ENCODE data around the gene ACVR1.

The ACVR1 gene

DNA sequence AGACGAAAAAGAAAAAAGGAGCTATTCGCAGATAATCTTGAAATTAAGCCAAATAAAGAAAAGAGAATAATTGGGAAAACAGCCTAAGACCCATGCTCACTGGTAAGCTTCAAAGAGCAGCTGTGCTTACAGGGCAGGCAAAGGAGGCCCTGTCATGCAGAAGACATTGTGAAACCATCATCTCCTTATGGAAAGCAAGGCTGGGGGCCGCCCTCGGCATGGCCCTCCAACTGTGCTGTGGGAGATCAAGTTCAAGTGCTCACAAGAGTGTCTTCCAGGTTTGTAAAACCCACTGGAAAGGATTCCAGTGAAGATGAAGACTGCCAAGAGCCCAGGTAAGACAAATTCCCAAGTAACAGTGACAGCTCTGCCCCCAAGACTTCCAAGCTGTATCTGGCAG is 32.2 kb downstream of the ACVR1 start:
- Histone ChIP-seq H2BK120ac (ENCODE audit: low read depth, low read length) (no peak overlapping the region), H3K23ac (ENCODE audit: low read depth, low read length, poor library complexity) (no peak overlapping the region), H3K14ac (ENCODE audit: low read length) (no peak overlapping the region), H3K9me3 (replicated peaks in 1 of 2; ENCODE audit: control insufficient read depth in 2 of 2, insufficient read depth in 1 of 2, low read depth in 1 of 2, low read length in 2 of 2) (no peaks in the 10 kb centered on the region), H3K18ac (ENCODE audit: low read length) (no peak overlapping the region), H3K9ac (ENCODE audit: low read depth, low read length, poor library complexity) (no peak overlapping the region), H3K36me3 (replicated peaks in 1 of 2; ENCODE audit: control insufficient read depth in 2 of 2, insufficient read depth in 2 of 2, low read length in 2 of 2) (no peaks in the 10 kb centered on the region), H3K4ac (ENCODE audit: low read length) (no peak overlapping the region), H3K4me2 (ENCODE audit: insufficient read depth, low read length, poor library complexity, severe bottlenecking) (no peak overlapping the region), H3K4me3 (ENCODE audit: low read length in 2 of 2) (no peak overlapping the region), H3K27me3 (ENCODE audit: control insufficient read depth in 3 of 3, insufficient read depth in 3 of 3, low read depth in 1 of 3, low read length in 3 of 3) (no peaks in the 10 kb centered on the region), H2BK12ac (ENCODE audit: low read length) (no peak overlapping the region), H3K27ac (replicated peaks; ENCODE audit: low read length) (no peak overlapping the region), H2AFZ (ENCODE audit: low read length) (no peak overlapping the region), H2BK15ac (ENCODE audit: low read length) (no peak overlapping the region), H3K79me1 (ENCODE audit: low read depth, low read length) (no peaks in the 10 kb centered on the region), H3K4me1 (ENCODE audit: control insufficient read depth in 2 of 2, insufficient read depth in 1 of 2, low read depth in 1 of 2, low read length in 2 of 2) (peaks cover 7 to 13% of the 10 kb centered on the region in 2 donors), H4K91ac (ENCODE audit: low read depth, low read length, poor library complexity) (no peak overlapping the region), H4K8ac (ENCODE audit: low read depth, low read length) (no peak overlapping the region), H2BK5ac (ENCODE audit: low read length) (no peak overlapping the region), H2AK5ac (ENCODE audit: low read depth, low read length) (no peak overlapping the region)
- WGBS, 2 donors (ENCODE audit: extremely low coverage in 2 of 2, insufficient read length in 2 of 2, insufficient replicate concordance in 1 of 2): no CpG with 5 or more reads among the region's 4 CpGs
- no peak for DNase-seq (ENCODE audit: low spot score)

GRCh38 chr2:157843081-157843480 is 33.0 kb downstream of the ACVR1 start:
- Histone ChIP-seq H3K4me1 (ENCODE audit: control insufficient read depth in 2 of 2, insufficient read depth in 1 of 2, low read depth in 1 of 2, low read length in 2 of 2) (peaks cover 12 to 22% of the 10 kb centered on the region in 2 donors), H2BK120ac (ENCODE audit: low read depth, low read length) (no peak overlapping the region), H3K27me3 (ENCODE audit: control insufficient read depth in 3 of 3, insufficient read depth in 3 of 3, low read depth in 1 of 3, low read length in 3 of 3) (no peaks in the 10 kb centered on the region)

GRCh38 chr2:157842106-157842879 is 33.8 kb downstream of the ACVR1 start:
- no peak overlapping the region for H3K9ac ChIP-seq (ENCODE audit: low read depth, low read length, poor library complexity)

More at GRCh38 chr2:157843081-157843480, 33.0 kb downstream of the ACVR1 start:
- WGBS, 2 donors (ENCODE audit: extremely low coverage in 2 of 2, insufficient read length in 2 of 2, insufficient replicate concordance in 1 of 2): no CpG with 5 or more reads among the region's 1 CpG
- Histone ChIP-seq H2AFZ (ENCODE audit: low read length) (no peak overlapping the region), H3K9ac (ENCODE audit: low read depth, low read length, poor library complexity) (no peak overlapping the region), H2BK15ac (ENCODE audit: low read length) (no peak overlapping the region), H2BK5ac (ENCODE audit: low read length) (no peak overlapping the region), H3K79me1 (ENCODE audit: low read depth, low read length) (no peaks in the 10 kb centered on the region), H4K91ac (ENCODE audit: low read depth, low read length, poor library complexity) (no peak overlapping the region), H3K4me2 (ENCODE audit: insufficient read depth, low read length, poor library complexity, severe bottlenecking) (no peak overlapping the region), H2BK12ac (ENCODE audit: low read length) (no peak overlapping the region), H3K18ac (ENCODE audit: low read length) (no peak overlapping the region), H3K4me3 (ENCODE audit: low read length in 2 of 2) (no peak overlapping the region), H3K27ac (replicated peaks; ENCODE audit: low read length) (no peak overlapping the region), H3K36me3 (replicated peaks in 1 of 2; ENCODE audit: control insufficient read depth in 2 of 2, insufficient read depth in 2 of 2, low read length in 2 of 2) (no peaks in the 10 kb centered on the region), H3K14ac (ENCODE audit: low read length) (no peak overlapping the region), H3K4ac (ENCODE audit: low read length) (no peak overlapping the region), H3K9me3 (replicated peaks in 1 of 2; ENCODE audit: control insufficient read depth in 2 of 2, insufficient read depth in 1 of 2, low read depth in 1 of 2, low read length in 2 of 2) (no peaks in the 10 kb centered on the region), H4K8ac (ENCODE audit: low read depth, low read length) (no peak overlapping the region), H2AK5ac (ENCODE audit: low read depth, low read length) (no peak overlapping the region), H3K23ac (ENCODE audit: low read depth, low read length, poor library complexity) (no peak overlapping the region)
- DNase-seq (ENCODE audit: low spot score): no peak

DNA sequence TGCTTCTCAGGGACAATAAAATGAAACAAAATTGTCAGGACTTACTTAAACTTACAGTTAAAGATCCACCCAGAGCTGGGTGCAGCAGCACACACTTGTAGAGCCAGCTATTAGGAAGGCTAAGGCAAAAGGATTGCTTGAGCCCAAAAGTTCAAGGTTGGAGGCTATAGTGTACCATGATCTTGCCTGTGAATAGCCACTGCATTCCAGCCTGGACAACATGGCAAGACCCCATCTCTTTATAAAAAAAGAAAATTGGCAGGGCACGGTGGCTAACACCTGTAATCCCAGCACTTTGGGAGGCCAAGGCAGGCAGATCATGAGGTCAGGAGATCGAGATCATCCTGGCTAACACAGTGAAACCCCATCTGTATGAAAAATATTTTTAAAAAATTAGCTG is 34.6 kb downstream of the ACVR1 start:
- WGBS, 2 donors (ENCODE audit: extremely low coverage in 2 of 2, insufficient read length in 2 of 2, insufficient replicate concordance in 1 of 2): no CpG with 5 or more reads among the region's 2 CpGs
- no peak overlapping the region for H2BK15ac ChIP-seq (ENCODE audit: low read length)
- H3K79me1 ChIP-seq (ENCODE audit: low read depth, low read length): no peaks in the 10 kb centered on the region
- H3K4ac ChIP-seq (ENCODE audit: low read length): no peak overlapping the region
- H3K27ac ChIP-seq (replicated peaks; ENCODE audit: low read length): no peak overlapping the region
- no peak overlapping the region for H3K4me3 ChIP-seq (ENCODE audit: low read length in 2 of 2)
- H2AFZ ChIP-seq (ENCODE audit: low read length): no peak overlapping the region
- H2BK120ac ChIP-seq (ENCODE audit: low read depth, low read length): no peak overlapping the region
- H3K36me3 ChIP-seq (replicated peaks in 1 of 2; ENCODE audit: control insufficient read depth in 2 of 2, insufficient read depth in 2 of 2, low read length in 2 of 2): peaks cover 0 to 2% of the 10 kb centered on the region in 2 donors
- H2BK12ac ChIP-seq (ENCODE audit: low read length): no peak overlapping the region
- H3K4me2 ChIP-seq (ENCODE audit: insufficient read depth, low read length, poor library complexity, severe bottlenecking): no peak overlapping the region
- no peaks in the 10 kb centered on the region for H3K9me3 ChIP-seq (replicated peaks in 1 of 2; ENCODE audit: control insufficient read depth in 2 of 2, insufficient read depth in 1 of 2, low read depth in 1 of 2, low read length in 2 of 2)
- H2AK5ac ChIP-seq (ENCODE audit: low read depth, low read length): no peak overlapping the region
- no peak overlapping the region for H3K18ac ChIP-seq (ENCODE audit: low read length)
- no peaks in the 10 kb centered on the region for H3K27me3 ChIP-seq (ENCODE audit: control insufficient read depth in 3 of 3, insufficient read depth in 3 of 3, low read depth in 1 of 3, low read length in 3 of 3)
- no peak overlapping the region for H4K91ac ChIP-seq (ENCODE audit: low read depth, low read length, poor library complexity)
- no peak overlapping the region for H3K9ac ChIP-seq (ENCODE audit: low read depth, low read length, poor library complexity)
- H4K8ac ChIP-seq (ENCODE audit: low read depth, low read length): no peak overlapping the region
- H3K14ac ChIP-seq (ENCODE audit: low read length): no peak overlapping the region
- H3K23ac ChIP-seq (ENCODE audit: low read depth, low read length, poor library complexity): no peak overlapping the region
- peaks cover 18 to 29% of the 10 kb centered on the region in 2 donors for H3K4me1 ChIP-seq (ENCODE audit: control insufficient read depth in 2 of 2, insufficient read depth in 1 of 2, low read depth in 1 of 2, low read length in 2 of 2)
- no peak overlapping the region for H2BK5ac ChIP-seq (ENCODE audit: low read length)
- no peak for DNase-seq (ENCODE audit: low spot score)

More at GRCh38 chr2:157842106-157842879, 33.8 kb downstream of the ACVR1 start:
- H3K36me3 ChIP-seq (replicated peaks in 1 of 2; ENCODE audit: control insufficient read depth in 2 of 2, insufficient read depth in 2 of 2, low read length in 2 of 2): no peaks in the 10 kb centered on the region
- H3K4me3 ChIP-seq (ENCODE audit: low read length in 2 of 2): no peak overlapping the region
- no peak overlapping the region for H2BK12ac ChIP-seq (ENCODE audit: low read length)
- H2BK15ac ChIP-seq (ENCODE audit: low read length): no peak overlapping the region
- H3K18ac ChIP-seq (ENCODE audit: low read length): no peak overlapping the region
- no peak overlapping the region for H3K27ac ChIP-seq (replicated peaks; ENCODE audit: low read length)
- no peak overlapping the region for H2AFZ ChIP-seq (ENCODE audit: low read length)
- H2BK120ac ChIP-seq (ENCODE audit: low read depth, low read length): no peak overlapping the region
- no peak overlapping the region for H3K4me2 ChIP-seq (ENCODE audit: insufficient read depth, low read length, poor library complexity, severe bottlenecking)
- no peaks in the 10 kb centered on the region for H3K27me3 ChIP-seq (ENCODE audit: control insufficient read depth in 3 of 3, insufficient read depth in 3 of 3, low read depth in 1 of 3, low read length in 3 of 3)
- no peak overlapping the region for H3K14ac ChIP-seq (ENCODE audit: low read length)
- no peak overlapping the region for H4K8ac ChIP-seq (ENCODE audit: low read depth, low read length)
- H2AK5ac ChIP-seq (ENCODE audit: low read depth, low read length): no peak overlapping the region
- WGBS, 2 donors (ENCODE audit: extremely low coverage in 2 of 2, insufficient read length in 2 of 2, insufficient replicate concordance in 1 of 2): no CpG with 5 or more reads among the region's 3 CpGs
- H3K4ac ChIP-seq (ENCODE audit: low read length): no peak overlapping the region
- H4K91ac ChIP-seq (ENCODE audit: low read depth, low read length, poor library complexity): no peak overlapping the region
- no peak overlapping the region for H2BK5ac ChIP-seq (ENCODE audit: low read length)
- peaks cover 18 to 29% of the 10 kb centered on the region in 2 donors for H3K4me1 ChIP-seq (ENCODE audit: control insufficient read depth in 2 of 2, insufficient read depth in 1 of 2, low read depth in 1 of 2, low read length in 2 of 2)
- H3K9me3 ChIP-seq (replicated peaks in 1 of 2; ENCODE audit: control insufficient read depth in 2 of 2, insufficient read depth in 1 of 2, low read depth in 1 of 2, low read length in 2 of 2): no peaks in the 10 kb centered on the region
- H3K79me1 ChIP-seq (ENCODE audit: low read depth, low read length): no peaks in the 10 kb centered on the region
- H3K23ac ChIP-seq (ENCODE audit: low read depth, low read length, poor library complexity): no peak overlapping the region
- DNase-seq (ENCODE audit: low spot score): no peak
